Fibroblast of lung (primary cell): ENCODE data around the gene DENND2D. TPM values are rescaled to one million over a fixed set of nuclear protein-coding genes. Genes with fewer than 3 reads are reported as not detected.

Experiments
- DNase-seq, 2 donors: peaks; one replicate each; pipeline versions ENCODE4 v3.0.0 to v3.0.0-alpha.2; 2010; ENCODE audit warnings: low read depth in 2 of 2
- H2AFZ ChIP-seq: 2 replicates; pipeline ENCODE4 v1.5.1; 2012; ENCODE audit warnings: low read length, control low read depth, inconsistent platforms
- H3K27ac ChIP-seq: 2 replicates; pipeline ENCODE4 v1.5.1; 2011; ENCODE audit warnings: low read length, control low read depth; ENCODE audit not compliant: insufficient read depth
- H3K27me3 ChIP-seq: 2 replicates; pipeline ENCODE4 v1.5.1; 2011; ENCODE audit warnings: mild to moderate bottlenecking, low read length; ENCODE audit not compliant: control insufficient read depth, insufficient read depth
- H3K36me3 ChIP-seq: 2 replicates; pipeline ENCODE4 v1.5.1; 2011; ENCODE audit warnings: low read length; ENCODE audit not compliant: control insufficient read depth, insufficient read depth
- H3K4me1 ChIP-seq: 2 replicates; pipeline ENCODE4 v1.5.1; 2011; ENCODE audit warnings: low read length; ENCODE audit not compliant: control insufficient read depth, insufficient read depth; ENCODE audit errors: extremely low read depth
- H3K4me2 ChIP-seq: 2 replicates; pipeline ENCODE4 v1.5.1; 2011; ENCODE audit warnings: low read length, control low read depth; ENCODE audit not compliant: insufficient read depth; ENCODE audit errors: extremely low read depth
- H3K4me3 ChIP-seq, 4 experiments: fragments of 200-600 bp in 1 of 4; sonication (generic) in 1 of 4; replicated peaks in 1 of 4; 2 replicates each; pipeline ENCODE4 v1.5.1; 2011 to 2016; ENCODE audit warnings: low read length in 4 of 4, low read depth in 3 of 4, mild to moderate bottlenecking in 3 of 4, control low read depth in 2 of 4, inconsistent platforms in 1 of 4, mixed read lengths in 1 of 4; ENCODE audit not compliant: insufficient read depth in 1 of 4; ENCODE audit errors: control extremely low read depth in 1 of 4
- H3K79me2 ChIP-seq: 2 replicates; pipeline ENCODE4 v1.5.1; 2012; ENCODE audit warnings: mild to moderate bottlenecking, low read length, inconsistent platforms; ENCODE audit not compliant: control insufficient read depth, insufficient read depth
- H3K9ac ChIP-seq: 2 replicates; pipeline ENCODE4 v1.5.1; 2011; ENCODE audit warnings: mild to moderate bottlenecking, low read length, control low read depth; ENCODE audit not compliant: insufficient read depth
- H3K9me3 ChIP-seq: 2 replicates; pipeline ENCODE4 v1.5.1; 2012; ENCODE audit warnings: low read depth, low read length; ENCODE audit not compliant: control insufficient read depth, insufficient read depth
- H4K20me1 ChIP-seq: 2 replicates; pipeline ENCODE4 v1.5.1; 2011; ENCODE audit warnings: low read length; ENCODE audit not compliant: control insufficient read depth, insufficient read depth; ENCODE audit errors: extremely low read depth
- CTCF ChIP-seq, 2 donors: IDR thresholded peaks in 1 of 2; conservative IDR thresholded peaks in 1 of 2; 1 replicate in 1 of 2; 2 replicates in 1 of 2; pipeline ENCODE4 v1.5.1; 2011 to 2012; ENCODE audit warnings: low read length in 2 of 2, control low read depth in 1 of 2, inconsistent platforms in 1 of 2, low read depth in 1 of 2, mild to moderate bottlenecking in 1 of 2
- EZH2 ChIP-seq: IDR thresholded peaks from 2 replicates; pipeline ENCODE4 v1.5.1; 2012; ENCODE audit warnings: low read length, control low read depth, mild to moderate bottlenecking; ENCODE audit errors: missing control alignments
- polyA plus RNA-seq, 2 donors: library from polyadenylated mRNA; depleted of rRNA in 1 of 2; stranded (reverse) in 1 of 2; unstranded in 1 of 2; fragments of >200 nt; gene quantifications; 2 replicates each; pipeline ENCODE4 v1.2.1, GENCODE V29; 2011 to 2012; ENCODE audit warnings: missing spikeins in 1 of 2
- total RNA-seq: library from RNA; depleted of rRNA; stranded (reverse); fragments of >200 nt; gene quantifications from 2 replicates; pipeline ENCODE4 v1.2.1, GENCODE V29; 2014

Gene DENND2D
- total and polyA plus RNA-seq, 2 donors (not counting 1 experiment from before 2014, with no cell fraction given) = 2.2 to 15.7 TPM

DNA sequence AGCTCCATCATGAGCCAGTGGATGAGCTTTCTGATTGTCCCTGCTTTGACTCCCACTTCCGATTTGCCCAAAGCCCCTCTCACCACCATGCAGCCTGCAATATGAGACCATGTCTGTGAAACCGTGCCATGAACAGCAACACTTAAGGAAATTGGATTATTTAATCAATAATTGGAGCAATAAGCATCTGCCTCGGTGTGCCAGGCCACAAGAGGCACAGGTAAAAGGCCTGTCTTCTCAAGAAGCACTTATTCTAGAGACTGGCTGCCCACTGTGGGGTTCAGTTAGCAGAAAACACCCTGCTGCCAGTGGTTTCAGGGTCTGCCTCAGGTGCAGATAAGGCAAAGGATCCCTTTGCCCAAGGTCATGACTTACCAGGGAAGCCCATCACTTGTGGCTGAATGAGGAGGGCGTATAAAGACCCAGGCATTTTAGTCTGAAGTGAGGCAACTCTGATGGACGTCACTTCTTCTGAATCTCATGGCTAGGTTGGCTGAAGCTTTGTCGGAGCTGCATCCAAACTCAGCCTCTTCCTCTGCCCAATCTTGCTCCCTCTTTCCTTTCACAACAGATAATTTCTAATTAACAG, 19.9 kb upstream of the DENND2D start:
- no peak overlapping the region for H3K9ac ChIP-seq
- no peak overlapping the region for H3K4me3 ChIP-seq
- no peaks in the 10 kb centered on the region for H4K20me1 ChIP-seq
- no peak for TF ChIP-seq EZH2
- no peak for TF ChIP-seq CTCF (conservative IDR thresholded peaks at IDR 0.05 in 1 of 2, IDR thresholded peaks at IDR 0.05 in 1 of 2; ENCODE audit: low read depth in 1 of 2, low read length in 2 of 2)
- H3K4me2 ChIP-seq = no peak overlapping the region
- DNase-seq = no peak
- no peaks in the 10 kb centered on the region for H3K36me3 ChIP-seq
- no peaks in the 10 kb centered on the region for H3K27me3 ChIP-seq
- no peaks in the 10 kb centered on the region for H3K79me2 ChIP-seq
- H3K27ac ChIP-seq = no peak overlapping the region
- no peaks in the 10 kb centered on the region for H3K9me3 ChIP-seq
- no peak overlapping the region for H2AFZ ChIP-seq
- H3K4me1 ChIP-seq = no peaks in the 10 kb centered on the region

DNA sequence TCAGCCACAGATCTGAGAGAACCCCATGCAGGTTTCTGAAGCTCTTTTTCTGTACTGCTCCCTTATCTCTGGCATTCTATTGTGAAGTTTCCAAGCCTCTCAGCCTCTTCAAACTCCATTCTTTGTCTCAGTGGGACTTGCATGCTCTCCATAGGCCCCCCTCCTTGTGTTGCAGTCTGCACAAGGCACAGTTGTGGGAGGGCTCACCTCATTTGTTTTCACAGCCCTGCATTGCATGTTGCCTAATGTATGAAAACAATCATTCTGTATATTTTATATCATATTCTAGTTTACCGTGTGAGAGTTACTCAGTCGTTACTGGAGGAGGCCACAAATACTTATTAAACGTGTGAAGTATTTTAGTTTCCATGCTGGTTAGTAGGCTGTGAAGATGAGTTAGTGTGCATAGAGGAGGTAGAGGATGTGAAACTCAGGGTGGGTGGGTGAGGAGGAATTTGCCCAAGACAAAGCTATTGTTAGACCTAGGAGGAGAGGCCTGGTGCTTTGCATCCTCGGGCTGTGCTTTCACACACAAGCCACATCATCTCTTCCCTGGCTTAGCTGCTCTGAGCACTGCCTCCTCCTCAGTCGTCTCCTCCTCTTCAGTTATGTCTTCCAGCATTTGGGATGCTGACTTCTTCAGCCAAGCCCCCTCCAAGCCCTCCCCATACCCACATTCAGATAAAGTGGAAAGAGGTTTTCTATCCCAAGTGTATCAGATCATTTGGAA, 19.3 kb upstream of the DENND2D start:
- H3K79me2 ChIP-seq = no peaks in the 10 kb centered on the region
- H3K4me2 ChIP-seq = no peak overlapping the region
- H3K36me3 ChIP-seq = no peaks in the 10 kb centered on the region
- TF ChIP-seq CTCF (conservative IDR thresholded peaks at IDR 0.05 in 1 of 2, IDR thresholded peaks at IDR 0.05 in 1 of 2; ENCODE audit: low read depth in 1 of 2, low read length in 2 of 2) (no peak), EZH2 (no peak)
- H3K4me3 ChIP-seq = no peak overlapping the region
- no peaks in the 10 kb centered on the region for H3K9me3 ChIP-seq
- no peaks in the 10 kb centered on the region for H3K27me3 ChIP-seq
- no peaks in the 10 kb centered on the region for H3K4me1 ChIP-seq
- H3K27ac ChIP-seq = no peak overlapping the region
- no peak for DNase-seq
- no peak overlapping the region for H2AFZ ChIP-seq
- no peaks in the 10 kb centered on the region for H4K20me1 ChIP-seq
- H3K9ac ChIP-seq = no peak overlapping the region

GRCh38 chr1:111218701-111219556, 18.5 kb upstream of the DENND2D start:
- Histone ChIP-seq H3K4me2 (no peak overlapping the region), H4K20me1 (no peaks in the 10 kb centered on the region), H3K36me3 (no peaks in the 10 kb centered on the region), H3K79me2 (no peaks in the 10 kb centered on the region), H3K27me3 (no peaks in the 10 kb centered on the region), H2AFZ (no peak overlapping the region), H3K4me1 (no peaks in the 10 kb centered on the region), H3K9me3 (no peaks in the 10 kb centered on the region), H3K4me3 (no peak overlapping the region), H3K9ac (no peak overlapping the region), H3K27ac (no peak overlapping the region)
- no peak for DNase-seq
- no peak for TF ChIP-seq CTCF (conservative IDR thresholded peaks at IDR 0.05 in 1 of 2, IDR thresholded peaks at IDR 0.05 in 1 of 2; ENCODE audit: low read depth in 1 of 2, low read length in 2 of 2)
- TF ChIP-seq EZH2 = no peak
